Liver (tissue), 3 donors: Measurements from ENCODE around the gene ENTPD6.

Experiments used
- ATF3 ChIP-seq: IDR thresholded peaks from 2 replicates; pipeline ENCODE4 v1.6.1; 2016; ENCODE audit warnings: antibody characterized with exemption
- FOXA2 ChIP-seq: IDR thresholded peaks from 2 replicates; pipeline ENCODE4 v1.6.1; 2016; ENCODE audit warnings: antibody characterized with exemption
- HNF4G ChIP-seq: IDR thresholded peaks from 2 replicates; pipeline ENCODE4 v1.6.1; 2016; ENCODE audit warnings: antibody characterized with exemption
- JUND ChIP-seq, 2 donors: IDR thresholded peaks; 2 replicates each; pipeline ENCODE4 v1.6.1; 2016; ENCODE audit warnings: antibody characterized with exemption in 2 of 2
- MAX ChIP-seq: IDR thresholded peaks from 2 replicates; pipeline ENCODE4 v1.6.1; 2016; ENCODE audit warnings: antibody characterized with exemption
- RAD21 ChIP-seq, 2 donors: IDR thresholded peaks; 2 replicates each; pipeline ENCODE4 v1.6.1; 2016; ENCODE audit warnings: antibody characterized with exemption in 2 of 2, mild to moderate bottlenecking in 2 of 2
- REST ChIP-seq: IDR thresholded peaks from 2 replicates; pipeline ENCODE4 v1.6.1; 2016; ENCODE audit warnings: antibody characterized with exemption, mild to moderate bottlenecking
- SP1 ChIP-seq: IDR thresholded peaks from 2 replicates; pipeline ENCODE4 v1.6.1; 2018; ENCODE audit warnings: antibody characterized with exemption, mild to moderate bottlenecking
- TAF1 ChIP-seq: conservative IDR thresholded peaks from 2 replicates; pipeline ENCODE4 v1.6.1; 2016; ENCODE audit warnings: antibody characterized with exemption, mild to moderate bottlenecking
- YY1 ChIP-seq: IDR thresholded peaks from 2 replicates; pipeline ENCODE4 v1.6.1; 2016; ENCODE audit warnings: antibody characterized with exemption, mild to moderate bottlenecking
- TF ChIP-seq, protein P1 (sequence below): fragments of 150-350 bp; IDR thresholded peaks from 2 replicates; pipeline ENCODE4 v1.5.1; 2017; ENCODE audit warnings: improper control_type of control experiment, low read depth, low read length; ENCODE audit not compliant: missing input control
- donor health status: healthy.
- donor health status: healthy.

GRCh38 chr20:25248786-25249172 is 53.3 kb downstream of the ENTPD6 start:
- no peak for TF ChIP-seq YY1
- TF ChIP-seq, protein P1, sequence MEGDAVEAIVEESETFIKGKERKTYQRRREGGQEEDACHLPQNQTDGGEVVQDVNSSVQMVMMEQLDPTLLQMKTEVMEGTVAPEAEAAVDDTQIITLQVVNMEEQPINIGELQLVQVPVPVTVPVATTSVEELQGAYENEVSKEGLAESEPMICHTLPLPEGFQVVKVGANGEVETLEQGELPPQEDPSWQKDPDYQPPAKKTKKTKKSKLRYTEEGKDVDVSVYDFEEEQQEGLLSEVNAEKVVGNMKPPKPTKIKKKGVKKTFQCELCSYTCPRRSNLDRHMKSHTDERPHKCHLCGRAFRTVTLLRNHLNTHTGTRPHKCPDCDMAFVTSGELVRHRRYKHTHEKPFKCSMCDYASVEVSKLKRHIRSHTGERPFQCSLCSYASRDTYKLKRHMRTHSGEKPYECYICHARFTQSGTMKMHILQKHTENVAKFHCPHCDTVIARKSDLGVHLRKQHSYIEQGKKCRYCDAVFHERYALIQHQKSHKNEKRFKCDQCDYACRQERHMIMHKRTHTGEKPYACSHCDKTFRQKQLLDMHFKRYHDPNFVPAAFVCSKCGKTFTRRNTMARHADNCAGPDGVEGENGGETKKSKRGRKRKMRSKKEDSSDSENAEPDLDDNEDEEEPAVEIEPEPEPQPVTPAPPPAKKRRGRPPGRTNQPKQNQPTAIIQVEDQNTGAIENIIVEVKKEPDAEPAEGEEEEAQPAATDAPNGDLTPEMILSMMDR, result no peak
- no peak for TF ChIP-seq SP1
- TF ChIP-seq JUND (IDR thresholded peaks at IDR 0.05), result no peak
- no peak for TF ChIP-seq MAX
- TF ChIP-seq TAF1, result no peak
- no peak for TF ChIP-seq RAD21 (IDR thresholded peaks at IDR 0.05)
- TF ChIP-seq ATF3, result no peak
- TF ChIP-seq HNF4G, result no peak
- no peak for TF ChIP-seq REST
- no peak for TF ChIP-seq FOXA2
